IgD-negative memory B cell (primary cell): ENCODE results near the gene FOXN3. TPM values are rescaled to one million over a fixed set of nuclear protein-coding genes. Genes with fewer than 3 reads are reported as not detected.

Experiments used
- H3K27ac Mint-ChIP-seq, 3 donors: one replicate each; pipeline ENCODE4 v1.8.0; 2020 to 2022; ENCODE audit warnings: mild to moderate bottlenecking in 3 of 3, mixed read lengths in 3 of 3, moderate library complexity in 1 of 3
- H3K27me3 Mint-ChIP-seq: one replicate; pipeline ENCODE4 v1.8.0; 2021; ENCODE audit warnings: mixed read lengths
- H3K36me3 Mint-ChIP-seq: one replicate; pipeline ENCODE4 v1.8.0; 2020; ENCODE audit warnings: mild to moderate bottlenecking, mixed read lengths
- H3K4me1 Mint-ChIP-seq, 3 donors: one replicate each; pipeline ENCODE4 v1.8.0; 2020 to 2022; ENCODE audit warnings: mixed read lengths in 3 of 3, mild to moderate bottlenecking in 1 of 3
- H3K4me3 Mint-ChIP-seq, 4 donors: one replicate each; pipeline ENCODE4 v1.8.0; 2020 to 2022; ENCODE audit warnings: mild to moderate bottlenecking in 4 of 4, mixed read lengths in 4 of 4, moderate library complexity in 3 of 4
- H3K9me3 Mint-ChIP-seq, 3 donors: one replicate each; pipeline ENCODE4 v1.8.0; 2020 to 2021; ENCODE audit warnings: mixed read lengths in 3 of 3, mild to moderate bottlenecking in 1 of 3
- polyA plus RNA-seq: library from polyadenylated mRNA; unstranded; fragments of 300-500 nt; fragmentation: Illumina TruSeq; gene quantifications from one replicate; pipeline ENCODE4 v1.2.3, GENCODE V29; 2021

The FOXN3 gene
- polyA plus RNA-seq, 1 donor from 2014 or later = 62.5 TPM

DNA sequence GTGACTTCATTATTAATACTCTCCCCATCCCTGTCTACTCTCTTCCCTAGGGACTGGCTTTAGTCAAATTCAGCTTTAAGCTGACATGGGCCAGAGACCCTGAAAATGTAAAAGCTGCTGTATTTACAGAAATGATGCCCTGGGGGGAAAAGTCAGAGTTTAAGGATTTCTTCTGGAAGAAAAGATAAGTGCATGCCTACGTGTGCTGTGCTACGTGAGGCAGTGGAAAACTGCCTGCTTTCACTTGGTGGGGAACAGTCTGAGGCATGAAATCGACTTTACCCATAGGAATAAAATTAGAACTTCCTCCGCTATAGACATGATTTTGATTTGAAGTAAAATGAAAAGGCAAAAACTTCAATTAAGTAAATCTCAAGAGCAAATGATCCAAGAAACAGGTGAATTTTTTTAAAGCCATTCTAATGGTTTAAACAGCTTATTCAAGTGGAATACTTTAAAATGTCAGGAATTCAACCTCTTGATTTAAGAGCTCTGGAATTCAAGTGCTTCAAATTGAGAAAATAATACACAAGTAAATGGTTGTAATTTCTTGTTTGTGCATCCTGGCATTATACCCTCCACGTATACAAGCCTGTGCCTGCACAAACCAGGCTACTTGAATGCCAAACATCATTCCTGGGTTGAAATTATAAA is 168.5 kb downstream of the FOXN3 start:
- H3K9me3 Mint-ChIP-seq = peaks cover 0 to 4% (median 0%) of the 10 kb centered on the region in 3 donors
- no peak overlapping the region for H3K27ac Mint-ChIP-seq
- H3K4me1 Mint-ChIP-seq = peaks cover 18 to 52% (median 33%) of the 10 kb centered on the region in 3 donors
- H3K4me3 Mint-ChIP-seq = no peak overlapping the region
- H3K27me3 Mint-ChIP-seq = no peaks in the 10 kb centered on the region
- H3K36me3 Mint-ChIP-seq = peaks cover 14% of the 10 kb centered on the region

DNA sequence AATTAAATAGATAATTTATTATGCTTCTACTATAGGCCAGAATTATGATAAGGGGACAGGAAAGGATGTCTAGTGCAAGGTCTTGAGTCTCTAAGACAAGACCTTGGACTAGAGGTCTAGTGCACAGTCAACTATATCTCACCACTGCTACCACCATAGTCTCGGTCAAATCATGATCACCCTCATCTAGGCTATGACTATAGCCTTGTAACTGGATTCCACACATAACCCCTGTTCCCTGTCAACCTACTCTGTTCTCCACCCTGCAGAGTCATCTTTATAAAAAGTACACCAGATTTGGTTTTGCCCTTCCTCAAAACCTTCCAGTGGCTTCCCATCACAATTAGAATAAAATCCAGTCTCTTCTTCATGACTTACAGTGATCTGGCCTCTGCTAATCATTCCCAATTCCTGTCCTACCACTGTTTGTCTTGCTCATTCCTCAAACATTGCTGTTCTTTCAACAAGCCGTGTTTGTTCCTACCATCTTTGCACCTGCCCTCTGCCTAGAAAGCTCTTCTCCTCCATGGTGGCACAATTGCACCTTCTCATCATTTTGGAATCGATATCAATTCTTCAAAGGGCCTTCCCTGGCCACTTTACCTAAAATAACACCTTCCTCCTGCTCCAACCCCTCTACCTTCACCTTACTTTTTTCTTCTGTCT is 169.4 kb downstream of the FOXN3 start:
- Mint-ChIP-seq H3K36me3 (peaks cover 12% of the 10 kb centered on the region), H3K27me3 (no peaks in the 10 kb centered on the region), H3K27ac (no peak overlapping the region), H3K4me1 (peaks cover 21 to 60% (median 41%) of the 10 kb centered on the region in 3 donors), H3K4me3 (no peak overlapping the region), H3K9me3 (peaks cover 0 to 4% (median 0%) of the 10 kb centered on the region in 3 donors)

DNA sequence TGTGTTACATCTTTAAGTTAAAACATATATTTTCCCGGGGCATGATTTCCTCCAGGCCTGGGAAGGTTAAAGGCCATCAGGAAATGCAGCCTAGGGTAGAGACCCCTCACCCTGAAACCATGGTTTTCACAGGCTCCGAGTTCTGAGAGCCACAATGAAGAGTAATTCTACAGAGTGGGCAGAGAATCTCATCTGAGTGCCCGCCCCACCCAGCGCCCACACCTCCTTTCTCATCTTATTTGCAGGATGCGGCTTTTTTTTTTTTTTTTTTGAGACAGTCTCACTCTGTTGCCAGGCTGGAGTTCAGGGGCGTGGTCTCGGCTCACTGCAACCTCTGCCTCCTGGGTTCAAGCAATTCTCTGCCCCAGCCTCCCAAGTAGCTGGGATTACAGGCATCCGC is 170.7 kb downstream of the FOXN3 start:
- no peak overlapping the region for H3K4me3 Mint-ChIP-seq
- H3K9me3 Mint-ChIP-seq = peaks cover 0 to 4% (median 0%) of the 10 kb centered on the region in 3 donors
- H3K27me3 Mint-ChIP-seq = no peaks in the 10 kb centered on the region
- no peak overlapping the region for H3K27ac Mint-ChIP-seq
- peaks cover 32 to 63% (median 48%) of the 10 kb centered on the region in 3 donors for H3K4me1 Mint-ChIP-seq
- H3K36me3 Mint-ChIP-seq = peaks cover 10% of the 10 kb centered on the region

DNA sequence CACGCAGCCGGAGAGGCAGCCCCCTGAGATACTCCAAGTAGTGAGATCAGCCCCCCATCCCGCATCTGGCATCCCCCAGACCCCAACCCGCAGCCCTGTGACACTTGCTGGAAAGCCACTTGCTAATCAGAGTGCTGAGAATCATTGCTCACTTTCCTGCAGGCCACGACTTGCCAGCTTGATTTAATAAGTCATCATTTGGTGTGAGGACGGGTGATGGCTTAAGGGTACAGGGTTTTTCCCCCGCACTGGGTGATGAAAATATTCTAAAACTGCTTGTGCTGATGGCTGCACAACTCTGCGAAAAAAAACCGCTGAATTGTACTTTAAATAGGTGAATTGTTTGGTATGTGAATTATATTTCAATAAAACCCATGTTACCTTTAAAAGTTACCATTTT is 171.2 kb downstream of the FOXN3 start:
- Mint-ChIP-seq H3K27ac (no peak overlapping the region), H3K4me3 (no peak overlapping the region), H3K36me3 (peaks cover 12% of the 10 kb centered on the region), H3K4me1 (peaks cover 34 to 63% (median 52%) of the 10 kb centered on the region in 3 donors), H3K27me3 (no peaks in the 10 kb centered on the region), H3K9me3 (peaks cover 0 to 3% (median 0%) of the 10 kb centered on the region in 3 donors)

DNA sequence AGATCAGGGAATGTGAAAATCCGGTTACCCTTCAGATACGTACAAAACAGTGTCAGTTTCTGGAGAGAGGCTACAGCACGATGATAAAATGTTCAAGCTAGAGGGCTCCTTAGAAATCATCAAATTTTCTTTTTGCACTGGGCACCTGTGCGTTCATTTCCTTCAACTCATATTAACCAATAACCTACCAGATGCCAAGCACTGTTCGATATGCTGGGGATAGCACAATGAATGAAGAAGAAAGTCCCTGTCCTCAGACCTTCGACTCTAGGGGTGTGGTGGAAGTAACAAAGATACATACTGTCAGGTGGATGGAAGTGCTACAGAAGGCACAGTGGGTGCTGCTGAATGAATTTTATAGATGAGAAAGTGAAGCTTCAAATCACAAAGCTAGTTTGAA is 172.3 kb downstream of the FOXN3 start:
- Mint-ChIP-seq H3K27me3 (no peaks in the 10 kb centered on the region), H3K36me3 (peaks cover 9% of the 10 kb centered on the region), H3K4me1 (peaks cover 33 to 61% (median 50%) of the 10 kb centered on the region in 3 donors), H3K4me3 (no peak overlapping the region), H3K9me3 (no peaks in the 10 kb centered on the region), H3K27ac (peak overlapping the region in 1 of 3 donors; percentile 32)

DNA sequence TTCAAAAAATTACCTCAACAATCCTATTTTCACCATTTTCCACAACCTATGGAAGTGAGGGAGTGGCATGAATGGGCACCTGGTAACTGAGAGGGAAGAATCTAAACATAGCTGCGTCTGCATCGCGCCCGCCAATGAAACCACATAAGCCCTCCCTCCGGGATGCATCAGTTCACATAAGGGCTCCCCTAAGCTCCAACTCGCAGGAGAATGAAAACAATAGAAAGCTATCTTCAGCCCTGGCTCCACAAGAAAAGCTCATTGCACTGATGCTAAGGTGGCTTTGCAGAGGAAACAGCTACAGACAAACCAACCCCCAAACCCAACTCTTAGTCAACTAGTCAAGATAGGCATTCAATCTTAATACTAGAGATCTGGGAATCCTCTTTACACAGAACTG is 173.3 kb downstream of the FOXN3 start:
- no peaks in the 10 kb centered on the region for H3K27me3 Mint-ChIP-seq
- peak overlapping the region in 1 of 4 donors; percentile 3 for H3K4me3 Mint-ChIP-seq
- peaks cover 33 to 56% (median 46%) of the 10 kb centered on the region in 3 donors for H3K4me1 Mint-ChIP-seq
- H3K9me3 Mint-ChIP-seq = no peaks in the 10 kb centered on the region
- peaks cover 6% of the 10 kb centered on the region for H3K36me3 Mint-ChIP-seq
- no peak overlapping the region for H3K27ac Mint-ChIP-seq

DNA sequence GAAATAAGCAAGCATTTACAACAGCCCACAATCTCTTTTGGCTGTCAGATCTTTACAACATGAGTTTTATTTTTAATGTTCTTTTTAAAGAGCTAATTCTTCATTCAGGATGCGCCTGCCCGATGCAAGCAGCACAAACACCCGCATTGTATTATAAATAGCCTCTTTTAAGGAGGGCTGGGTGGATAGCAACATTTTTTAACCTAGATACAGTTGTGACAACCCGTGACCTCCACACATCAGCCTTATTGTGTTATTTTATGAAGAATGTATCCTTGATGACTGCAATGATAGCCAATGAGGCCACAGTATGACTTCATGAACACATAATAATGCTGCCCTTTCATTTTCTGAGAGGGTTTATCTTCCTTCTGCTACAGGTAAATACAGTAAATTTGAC is 173.7 kb downstream of the FOXN3 start:
- Mint-ChIP-seq H3K4me3 (peak overlapping the region in 1 of 4 donors; percentile 56), H3K36me3 (peaks cover 6% of the 10 kb centered on the region), H3K4me1 (peaks cover 33 to 53% (median 46%) of the 10 kb centered on the region in 3 donors), H3K27ac (no peak overlapping the region), H3K27me3 (no peaks in the 10 kb centered on the region), H3K9me3 (no peaks in the 10 kb centered on the region)

DNA sequence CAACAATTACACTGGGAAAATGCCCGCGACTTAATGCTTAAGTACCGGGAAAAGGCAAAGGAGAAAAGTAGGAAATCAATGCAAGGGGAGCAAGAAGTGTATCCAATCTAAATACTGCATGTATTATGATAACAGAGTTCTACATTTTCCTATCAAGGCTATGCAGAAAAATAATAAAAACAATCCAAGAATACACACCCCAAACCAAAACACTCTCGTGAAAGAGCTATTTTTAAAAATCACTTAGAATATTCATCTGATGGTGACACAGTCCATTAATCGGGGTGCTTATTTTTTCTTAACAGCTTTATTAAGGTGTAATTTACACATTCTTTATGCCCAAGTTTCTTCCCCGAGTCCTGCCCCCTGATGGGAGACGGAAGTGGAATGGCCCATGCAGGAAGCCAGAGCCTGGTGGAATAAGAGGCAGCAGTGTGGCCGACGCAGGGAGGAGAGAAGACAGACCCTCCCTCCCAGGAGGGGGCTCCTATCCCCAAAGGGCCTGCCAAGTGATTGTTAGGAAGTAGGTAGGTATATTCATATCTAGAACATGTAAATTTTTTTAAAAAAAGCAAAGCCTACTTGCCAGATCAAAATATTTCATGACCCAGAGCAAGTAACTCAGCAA is 174.3 kb downstream of the FOXN3 start:
- peak overlapping the region in 1 of 4 donors; percentile 56 for H3K4me3 Mint-ChIP-seq
- H3K27me3 Mint-ChIP-seq = no peaks in the 10 kb centered on the region
- peaks cover 35 to 50% (median 44%) of the 10 kb centered on the region in 3 donors for H3K4me1 Mint-ChIP-seq
- H3K9me3 Mint-ChIP-seq = no peaks in the 10 kb centered on the region
- H3K36me3 Mint-ChIP-seq = peaks cover 5% of the 10 kb centered on the region
- H3K27ac Mint-ChIP-seq = no peak overlapping the region

DNA sequence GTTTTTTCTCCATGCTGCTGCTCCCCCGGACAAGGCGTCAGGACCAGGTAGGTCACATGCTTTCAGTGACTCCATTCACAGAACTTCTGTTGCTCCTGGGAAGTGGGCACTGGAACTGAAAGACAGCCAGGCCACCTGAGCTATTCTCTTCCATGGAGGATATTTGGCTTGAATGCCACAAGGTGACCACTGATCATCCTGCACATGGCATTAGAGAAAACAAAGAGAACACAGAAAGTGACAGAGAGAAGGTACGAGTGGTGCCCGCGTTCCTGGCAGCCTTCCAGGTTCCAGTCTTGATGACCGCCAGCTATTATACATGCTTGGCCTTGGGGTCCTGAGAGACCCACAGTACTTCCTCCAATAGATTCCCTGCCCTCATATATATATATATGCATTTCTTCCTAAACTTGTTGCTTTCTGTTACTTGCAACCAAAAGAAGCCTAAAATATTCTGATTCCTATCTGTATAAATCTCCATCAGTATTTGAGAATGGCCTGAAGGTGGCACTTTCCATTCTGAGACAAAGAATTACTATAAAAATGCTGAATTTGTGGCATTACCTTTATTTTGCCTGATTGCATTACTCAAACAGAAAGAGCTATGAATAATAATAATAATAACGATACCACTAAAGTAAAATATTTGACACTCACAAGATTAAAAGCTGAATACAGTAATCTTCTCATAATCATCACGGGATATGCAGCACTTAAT is 174.9 kb downstream of the FOXN3 start:
- Mint-ChIP-seq H3K4me1 (peaks cover 37 to 46% (median 44%) of the 10 kb centered on the region in 3 donors), H3K9me3 (no peaks in the 10 kb centered on the region)

DNA sequence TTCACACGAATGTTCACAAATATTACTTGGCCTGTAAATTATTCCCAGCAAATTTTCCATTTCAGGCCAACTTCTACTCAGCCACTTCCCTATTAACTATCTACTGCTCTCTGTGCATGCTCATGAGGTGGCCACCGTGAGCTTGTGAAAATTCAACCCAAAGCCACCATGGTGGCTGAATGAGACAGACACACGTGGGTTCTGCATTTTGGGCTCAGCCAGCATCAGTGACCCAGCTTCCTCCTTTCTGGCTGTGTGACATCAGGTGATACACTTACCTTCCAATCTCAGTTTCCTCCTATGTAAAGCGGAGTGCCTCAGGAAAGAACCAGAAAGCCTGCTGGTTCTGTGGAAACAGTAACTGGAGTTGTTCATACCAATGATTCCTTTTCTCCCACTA is 175.8 kb downstream of the FOXN3 start:
- Mint-ChIP-seq H3K27me3 (no peaks in the 10 kb centered on the region), H3K4me3 (peak overlapping the region in 1 of 4 donors; percentile 10), H3K9me3 (no peaks in the 10 kb centered on the region), H3K36me3 (peaks cover 2% of the 10 kb centered on the region), H3K4me1 (peaks cover 37 to 45% (median 45%) of the 10 kb centered on the region in 3 donors), H3K27ac (no peak overlapping the region)

More for the DNA sequence above, 174.9 kb downstream of the FOXN3 start:
- Mint-ChIP-seq H3K27ac (no peak overlapping the region), H3K4me3 (peak overlapping the region in 1 of 4 donors; percentile 15), H3K27me3 (no peaks in the 10 kb centered on the region), H3K36me3 (peaks cover 5% of the 10 kb centered on the region)

DNA sequence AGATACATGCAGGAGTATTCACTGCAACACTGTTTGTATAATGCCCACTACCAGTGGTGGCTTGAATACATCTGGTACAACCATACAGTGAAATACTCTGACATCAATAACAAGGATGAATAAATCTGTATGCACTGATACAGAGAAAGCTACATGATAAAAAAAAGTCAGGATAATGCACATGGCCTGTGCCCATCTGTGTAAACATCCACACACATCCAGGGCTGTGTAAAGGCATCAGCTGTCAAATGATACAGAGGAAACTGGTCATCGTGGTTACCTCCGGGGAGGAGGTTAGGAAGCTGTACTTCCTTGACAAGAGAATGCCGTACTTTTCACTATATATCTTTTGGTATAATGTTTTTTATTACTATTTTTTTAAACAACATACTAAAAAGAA is 176.6 kb downstream of the FOXN3 start:
- H3K9me3 Mint-ChIP-seq = no peaks in the 10 kb centered on the region
- H3K4me1 Mint-ChIP-seq = peaks cover 39 to 47% (median 45%) of the 10 kb centered on the region in 3 donors
- H3K36me3 Mint-ChIP-seq = peaks cover 2% of the 10 kb centered on the region
- H3K27me3 Mint-ChIP-seq = no peaks in the 10 kb centered on the region
- no peak overlapping the region for H3K27ac Mint-ChIP-seq
- no peak overlapping the region for H3K4me3 Mint-ChIP-seq

DNA sequence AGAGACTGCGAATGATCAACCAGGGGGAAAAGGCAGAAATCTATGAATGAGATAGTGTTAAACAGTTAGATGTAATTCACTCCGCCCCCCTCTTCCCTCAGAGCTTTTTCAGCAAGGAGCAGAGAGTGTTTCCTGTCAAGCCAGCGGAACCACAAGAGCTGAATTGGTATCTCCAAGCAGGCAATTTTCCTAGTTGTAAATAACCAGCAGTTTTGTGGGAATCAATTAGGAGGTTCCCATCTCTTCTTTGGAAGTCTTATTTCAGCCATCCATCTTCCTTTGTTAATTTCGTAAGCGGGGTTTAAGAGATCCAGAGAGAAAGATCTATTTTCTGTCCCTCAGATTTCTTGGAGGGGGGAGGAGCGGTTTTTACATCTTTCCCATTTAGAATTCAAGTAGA is 178.0 kb downstream of the FOXN3 start:
- no peak overlapping the region for H3K27ac Mint-ChIP-seq
- H3K36me3 Mint-ChIP-seq = peaks cover 2% of the 10 kb centered on the region
- no peaks in the 10 kb centered on the region for H3K9me3 Mint-ChIP-seq
- peaks cover 30 to 35% (median 34%) of the 10 kb centered on the region in 3 donors for H3K4me1 Mint-ChIP-seq
- no peak overlapping the region for H3K4me3 Mint-ChIP-seq
- no peaks in the 10 kb centered on the region for H3K27me3 Mint-ChIP-seq

DNA sequence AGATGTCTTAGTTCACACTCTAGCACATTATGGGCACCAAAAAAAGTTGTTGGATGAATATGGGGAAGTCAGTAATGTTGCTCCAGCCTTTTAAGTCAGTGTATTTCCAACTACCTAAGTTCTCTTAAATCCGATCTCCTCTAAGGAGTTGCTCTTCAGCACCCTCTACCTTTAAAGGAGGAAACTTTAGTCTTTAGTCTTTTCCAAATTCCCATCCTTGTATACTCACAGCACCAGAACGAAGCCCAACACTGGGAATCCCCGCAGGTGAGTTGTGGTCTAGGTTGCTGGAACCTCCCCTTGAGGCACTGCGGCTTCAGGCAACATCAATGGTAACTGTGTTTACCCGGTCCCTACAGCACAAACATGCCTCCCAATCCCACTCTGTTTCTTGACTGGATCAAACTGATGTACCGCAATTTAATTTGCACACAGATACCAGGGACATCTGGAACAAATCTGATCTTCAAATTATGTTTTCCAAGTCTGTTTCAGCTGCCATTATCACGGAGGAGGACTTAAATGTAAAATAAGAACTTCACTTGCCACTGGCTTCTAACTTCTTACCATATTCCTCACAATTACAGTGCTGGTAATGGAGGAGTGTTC is 179.0 kb downstream of the FOXN3 start:
- Mint-ChIP-seq H3K27ac (no peak overlapping the region), H3K9me3 (no peaks in the 10 kb centered on the region), H3K4me3 (no peak overlapping the region), H3K36me3 (peaks cover 2% of the 10 kb centered on the region), H3K27me3 (no peaks in the 10 kb centered on the region), H3K4me1 (peaks cover 26 to 30% (median 27%) of the 10 kb centered on the region in 3 donors)

DNA sequence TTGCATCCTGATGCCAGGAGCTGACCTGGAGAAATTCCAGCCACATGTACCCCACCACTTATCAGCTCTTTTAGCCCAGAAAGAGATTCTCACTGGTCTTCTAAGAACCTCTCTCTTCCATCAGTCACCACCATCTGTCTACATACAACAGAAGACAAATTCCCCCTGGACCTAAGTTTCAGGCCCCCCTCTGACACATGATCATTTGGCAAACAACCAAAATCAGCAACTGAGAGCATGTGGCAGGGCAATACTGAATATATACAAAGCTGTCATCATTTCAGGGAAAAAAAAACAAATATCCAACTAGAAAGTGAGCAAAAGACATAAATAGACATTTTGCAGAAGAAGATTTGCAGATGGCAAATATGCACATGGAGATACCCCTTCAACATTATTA is 180.2 kb downstream of the FOXN3 start:
- H3K36me3 Mint-ChIP-seq = peaks cover 2% of the 10 kb centered on the region
- peaks cover 17 to 21% (median 20%) of the 10 kb centered on the region in 3 donors for H3K4me1 Mint-ChIP-seq
- no peaks in the 10 kb centered on the region for H3K9me3 Mint-ChIP-seq
- no peak overlapping the region for H3K27ac Mint-ChIP-seq
- no peaks in the 10 kb centered on the region for H3K27me3 Mint-ChIP-seq
- H3K4me3 Mint-ChIP-seq = no peak overlapping the region
